K562 (cell line): ENCODE data around the gene ATP5F1D. TPM values are rescaled to one million over a fixed set of nuclear protein-coding genes. Genes with fewer than 3 reads are reported as not detected.
A peak's percentile ranks its signal among the peaks of the same experiment; 100 is the strongest.

Experiments used
- BACH1 ChIP-seq: fragments of 200-800 bp; sonication (Bioruptor generic); IDR thresholded peaks from 2 replicates; pipeline ENCODE4 v1.6.1; 2016; ENCODE audit warnings: missing genetic modification characterization, missing compliant biosample characterization
- CEBPG ChIP-seq, 3 experiments: fragments of 200-800 bp in 1 of 3; sonication (Bioruptor generic) in 1 of 3; sonication (generic) in 1 of 3; formaldehyde crosslinking in 1 of 3; IDR thresholded peaks in 2 of 3; conservative IDR thresholded peaks in 1 of 3; 2 replicates each; pipeline versions ENCODE4 v1.6.1 to v1.8.0; 2016 to 2022; ENCODE audit warnings: missing compliant biosample characterization in 2 of 3, missing genetic modification characterization in 2 of 3, mild to moderate bottlenecking in 1 of 3, missing genetic modification reagents in 1 of 3
- HCFC1 ChIP-seq: IDR thresholded peaks from 2 replicates; pipeline ENCODE4 v1.6.1; 2012; ENCODE audit warnings: low read depth, low read length, improper control_type of control experiment
- MGA ChIP-seq: fragments of 450-650 bp; IDR thresholded peaks from 2 replicates; pipeline ENCODE4 v1.6.1; 2016; ENCODE audit warnings: mild to moderate bottlenecking, moderate library complexity
- PML ChIP-seq: IDR thresholded peaks from 2 replicates; pipeline ENCODE4 v1.6.1; 2012; ENCODE audit warnings: low read length, inconsistent platforms
- RAD51 ChIP-seq: fragments of 450-650 bp; IDR thresholded peaks from 2 replicates; pipeline ENCODE4 v1.7.1; 2016; ENCODE audit warnings: low read depth, mild to moderate bottlenecking, borderline replicate concordance
- RB1 ChIP-seq: fragments of 450-650 bp; IDR thresholded peaks from 2 replicates; pipeline ENCODE4 v1.6.1; 2017; ENCODE audit warnings: low read depth, mild to moderate bottlenecking
- SUPT5H ChIP-seq: fragments of 450-650 bp; IDR thresholded peaks from 2 replicates; pipeline ENCODE4 v1.6.1; 2016
- ZNF398 ChIP-seq: fragments of 250-450 bp; sonication (Bioruptor Pico); IDR thresholded peaks from 2 replicates; pipeline ENCODE4 v1.8.0; 2021; ENCODE audit warnings: moderate library complexity, mild to moderate bottlenecking, inconsistent platforms
- ZNF639 ChIP-seq, 2 experiments: fragments of 200-800 bp in 1 of 2; sonication (Bioruptor generic) in 1 of 2; sonication (generic) in 1 of 2; formaldehyde crosslinking in 1 of 2; IDR thresholded peaks in 1 of 2; conservative IDR thresholded peaks in 1 of 2; 2 replicates each; pipeline versions ENCODE4 v1.5.0 to v1.6.1; 2016 to 2020; ENCODE audit warnings: missing compliant biosample characterization in 1 of 2, missing genetic modification characterization in 1 of 2, missing genetic modification reagents in 1 of 2
- ZNF75A ChIP-seq: fragments of 450-650 bp; formaldehyde crosslinking; IDR thresholded peaks from 2 replicates; pipeline ENCODE4 v1.4.0; 2020; ENCODE audit warnings: mild to moderate bottlenecking
- polyA plus RNA-seq, 8 experiments: library from polyadenylated mRNA; depleted of rRNA in 4 of 8; stranded (reverse) in 5 of 8; unstranded in 3 of 8; fragments of >200 nt; fragmentation: Nextera tagmentation in 2 of 8; fragmentation: Illumina TruSeq in 1 of 8; extraction: Ambion mirVana in 2 of 8; extraction: Trizol in 1 of 8; gene quantifications; 2 replicates each; pipeline versions ENCODE4 v1.2.1 to v1.2.3, GENCODE V29; 2011 to 2014; ENCODE audit warnings: inconsistent platforms in 1 of 8, missing spikeins in 1 of 8
- total RNA-seq, 7 experiments: library from RNA; depleted of rRNA in 6 of 7; stranded (reverse); fragments of >200 nt in 6 of 7; fragmentation: Illumina TruSeq in 2 of 7; extraction: Trizol in 2 of 7; gene quantifications; 2 replicates each; pipeline versions ENCODE4 v1.2.1 to v1.2.3, GENCODE V29; 2011 to 2021; ENCODE audit warnings: low replicate concordance in 1 of 7

ATP5F1D gene
- total and polyA plus RNA-seq, 9 of the 15 experiments (the other 6 are each of a cell fraction or from before 2014, with no cell fraction given): 3.9 to 409 (median 36.8) TPM

- TF ChIP-seq MGA (no peak), RAD51 (peak; percentile 98), CEBPG (CRISPR knock-in tag; IDR thresholded peaks at IDR 0.05) (no peak), CEBPG (tag; conservative IDR thresholded peaks at IDR 0.05 in 1 of 2, IDR thresholded peaks at IDR 0.05 in 1 of 2) (no peak), RB1 (peak; percentile 81), ZNF639 (CRISPR knock-in tag; conservative IDR thresholded peaks at IDR 0.05 in 1 of 2, IDR thresholded peaks at IDR 0.05 in 1 of 2) (peak in 1 of 2 experiments; percentile 96; a peak in 2 of 4 replicates), BACH1 (tag) (no peak), HCFC1 (peak; percentile 56), SUPT5H (peak; percentile 92; the same call in 1 of the 2 replicates), ZNF398 (CRISPR knock-in tag) (no peak), PML (peak; percentile 53), ZNF75A (peak; percentile 64)
These were observed 33.9 kb downstream of the ATP5F1D start, which contains the start of gene FAM174C (continued) for GRCh38 chr19:1275260-1275975.
